ENCODE results near the gene FAM98C.
"Not testable (repeated sequence)": the region's sequence is repeated elsewhere in the genome, so short reads cannot be mapped to it uniquely, and the experiment has no call there.

Gene FAM98C

GRCh38 chr19:38420935-38421334 is 18.0 kb downstream of the FAM98C start:
- no peak for DNase-seq (ENCODE audit: low read depth)
- no peak for TF ChIP-seq CTCF (IDR thresholded peaks at IDR 0.05; ENCODE audit: control insufficient read depth, extremely low read depth, insufficient read depth)

GRCh38 chr19:38421856-38422255 is 19.0 kb downstream of the FAM98C start:
- no peak for TF ChIP-seq CTCF (IDR thresholded peaks at IDR 0.05; ENCODE audit: control insufficient read depth, extremely low read depth, insufficient read depth)
- no peak overlapping the region for H3K4me3 ChIP-seq (ENCODE audit: low read depth, low read length)
- DNase-seq (ENCODE audit: low read depth), result no peak

More at GRCh38 chr19:38420935-38421334, 18.0 kb downstream of the FAM98C start:
- H3K4me3 ChIP-seq (ENCODE audit: low read depth, low read length), result no peak overlapping the region

GRCh38 chr19:38422438-38422837 is 19.5 kb downstream of the FAM98C start:
- no peak for DNase-seq (ENCODE audit: low read depth)
- no peak for TF ChIP-seq CTCF (IDR thresholded peaks at IDR 0.05; ENCODE audit: control insufficient read depth, extremely low read depth, insufficient read depth)
- H3K4me3 ChIP-seq (ENCODE audit: low read depth, low read length), result no peak overlapping the region

- no peak for TF ChIP-seq CTCF (IDR thresholded peaks at IDR 0.05; ENCODE audit: control insufficient read depth, extremely low read depth, insufficient read depth)
- no peak for DNase-seq (ENCODE audit: low read depth)
- no peak overlapping the region for H3K4me3 ChIP-seq (ENCODE audit: low read depth, low read length)
Observed at GRCh38 chr19:38424272-38424671, 21.4 kb downstream of the FAM98C start.

GRCh38 chr19:38425222-38425809 is 22.4 kb downstream of the FAM98C start:
- no peak for TF ChIP-seq CTCF (IDR thresholded peaks at IDR 0.05; ENCODE audit: control insufficient read depth, extremely low read depth, insufficient read depth)
- no peak for DNase-seq (ENCODE audit: low read depth)
- H3K4me3 ChIP-seq (ENCODE audit: low read depth, low read length), result no peak overlapping the region

GRCh38 chr19:38425810-38426466 is 23.0 kb downstream of the FAM98C start, which contains the start of gene RASGRP4:
Gene RASGRP4 (minus strand): TSS chr19:38426219. CDS start chr19:38426091, 128 bp downstream.
- TF ChIP-seq CTCF (IDR thresholded peaks at IDR 0.05; ENCODE audit: control insufficient read depth, extremely low read depth, insufficient read depth), result no peak
- DNase-seq (ENCODE audit: low read depth), result no peak
- no peak within 1 kb of the TSS for H3K4me3 ChIP-seq (ENCODE audit: low read depth, low read length)

- not testable (repeated sequence) for H3K4me3 ChIP-seq (ENCODE audit: low read depth, low read length); DNase-seq (ENCODE audit: low read depth)
Observed at GRCh38 chr19:38427035-38427677, 24.3 kb downstream of the FAM98C start.

All from LNCaP clone FGC (cell line).